Left lung (tissue), 14 donors: ENCODE results near the gene OTOG. TPM values are rescaled to one million over a fixed set of nuclear protein-coding genes. Genes with fewer than 3 reads are reported as not detected.
A peak's percentile ranks its signal among the peaks of the same experiment; 100 is the strongest.

Experiments used
- ATAC-seq: fragments of 200-7000 bp; cut with Tn5 transposase; one replicate; pipeline ENCODE4 v1.9.1; 2020; ENCODE audit warnings: moderate library complexity
- DNase-seq, 4 donors: peaks; one replicate each; pipeline ENCODE4 v3.0.0-alpha.2; 2013 to 2020
- H3K27ac ChIP-seq, 2 donors: fragments of 200-600 bp; sonication (generic) in 1 of 2; one replicate each; pipeline versions ENCODE4 v1.5.0 to v1.8.0; 2020 to 2021
- H3K27me3 ChIP-seq, 2 donors: fragments of 200-600 bp; sonication (generic) in 1 of 2; one replicate each; pipeline versions ENCODE4 v1.5.0 to v1.8.0; 2020 to 2021
- H3K36me3 ChIP-seq, 2 donors: fragments of 200-600 bp; sonication (generic) in 1 of 2; one replicate each; pipeline versions ENCODE4 v1.5.0 to v1.8.0; 2020 to 2021
- H3K4me1 ChIP-seq, 2 donors: fragments of 200-600 bp; one replicate each; pipeline ENCODE4 v1.8.0; 2021
- H3K4me3 ChIP-seq, 2 donors: fragments of 200-600 bp; sonication (generic) in 1 of 2; one replicate each; pipeline versions ENCODE4 v1.5.0 to v1.8.0; 2020 to 2021; ENCODE audit warnings: mild to moderate bottlenecking in 1 of 2
- H3K9me3 ChIP-seq, 2 donors: fragments of 200-600 bp; sonication (generic) in 1 of 2; one replicate each; pipeline versions ENCODE4 v1.5.0 to v1.8.0; 2020 to 2021
- intact Hi-C, 2 donors: fragments of 100-400 bp; cut with DNase I; formaldehyde crosslinking; loops; one replicate each; pipeline versions ENCODE4 v1.11.2 to v1.14.2; 2022
- long read RNA-seq, 12 donors: library from polyadenylated mRNA in 2 of 12; unstranded in 2 of 12; transcript quantifications; one replicate each; pipeline ENCODE4 v2.0.0 and lab custom pipeline, GENCODE V29; 2019 to 2026
- polyA plus RNA-seq, 6 donors: library from polyadenylated mRNA; unstranded; fragments of 120-200 nt; gene quantifications; one replicate each; pipeline ENCODE4 v1.2.1, GENCODE V29; 2013; ENCODE audit not compliant: insufficient read length in 6 of 6
- total RNA-seq, 2 donors: library from RNA; stranded (reverse); fragmentation: NEBNext Ultra II Directional; extraction: Animal tissue kit (Norgen Biotek cat#: 25700); gene quantifications; one replicate each; pipeline ENCODE4 v1.2.1, GENCODE V29; 2021
- TF ChIP-seq, protein P1 (sequence below), 2 donors: fragments of 200-600 bp; sonication (generic) in 1 of 2; IDR thresholded peaks; one replicate each; pipeline versions ENCODE4 v1.5.0 to v1.8.0; 2021; ENCODE audit warnings: antibody characterized with exemption in 2 of 2
- donor health status: DM: no; HTN: yes; CAD: no.
- donor health status: DM: no; HTN: no; CAD: no.

The OTOG gene, protein sequence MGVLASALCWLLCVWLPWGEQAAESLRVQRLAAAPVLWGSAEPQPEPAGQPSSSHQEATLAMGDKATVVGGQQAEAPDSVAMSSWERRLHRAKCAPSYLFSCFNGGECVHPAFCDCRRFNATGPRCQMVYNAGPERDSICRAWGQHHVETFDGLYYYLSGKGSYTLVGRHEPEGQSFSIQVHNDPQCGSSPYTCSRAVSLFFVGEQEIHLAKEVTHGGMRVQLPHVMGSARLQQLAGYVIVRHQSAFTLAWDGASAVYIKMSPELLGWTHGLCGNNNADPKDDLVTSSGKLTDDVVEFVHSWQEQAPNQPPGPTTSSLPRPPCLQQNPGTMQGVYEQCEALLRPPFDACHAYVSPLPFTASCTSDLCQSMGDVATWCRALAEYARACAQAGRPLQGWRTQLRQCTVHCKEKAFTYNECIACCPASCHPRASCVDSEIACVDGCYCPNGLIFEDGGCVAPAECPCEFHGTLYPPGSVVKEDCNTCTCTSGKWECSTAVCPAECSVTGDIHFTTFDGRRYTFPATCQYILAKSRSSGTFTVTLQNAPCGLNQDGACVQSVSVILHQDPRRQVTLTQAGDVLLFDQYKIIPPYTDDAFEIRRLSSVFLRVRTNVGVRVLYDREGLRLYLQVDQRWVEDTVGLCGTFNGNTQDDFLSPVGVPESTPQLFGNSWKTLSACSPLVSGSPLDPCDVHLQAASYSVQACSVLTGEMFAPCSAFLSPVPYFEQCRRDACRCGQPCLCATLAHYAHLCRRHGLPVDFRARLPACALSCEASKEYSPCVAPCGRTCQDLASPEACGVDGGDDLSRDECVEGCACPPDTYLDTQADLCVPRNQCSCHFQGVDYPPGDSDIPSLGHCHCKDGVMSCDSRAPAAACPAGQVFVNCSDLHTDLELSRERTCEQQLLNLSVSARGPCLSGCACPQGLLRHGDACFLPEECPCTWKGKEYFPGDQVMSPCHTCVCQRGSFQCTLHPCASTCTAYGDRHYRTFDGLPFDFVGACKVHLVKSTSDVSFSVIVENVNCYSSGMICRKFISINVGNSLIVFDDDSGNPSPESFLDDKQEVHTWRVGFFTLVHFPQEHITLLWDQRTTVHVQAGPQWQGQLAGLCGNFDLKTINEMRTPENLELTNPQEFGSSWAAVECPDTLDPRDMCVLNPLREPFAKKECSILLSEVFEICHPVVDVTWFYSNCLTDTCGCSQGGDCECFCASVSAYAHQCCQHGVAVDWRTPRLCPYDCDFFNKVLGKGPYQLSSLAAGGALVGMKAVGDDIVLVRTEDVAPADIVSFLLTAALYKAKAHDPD (N-terminal part only)
- total RNA-seq (not detected), polyA plus RNA-seq (under 1 TPM; 0.04 to 0.24 (median 0.11) TPM)
- long read RNA-seq, donor 1, result 0 reads
- long read RNA-seq, donor 2, result 0 reads
- long read RNA-seq, donor 3, result 0 reads
- long read RNA-seq, donor 4, result 0 reads
- long read RNA-seq, donor 5, result 0 reads
- long read RNA-seq, donor 6, result 0 reads
- long read RNA-seq, donor 7, result 0 reads
- long read RNA-seq, donor 8, result 0 reads
- long read RNA-seq, donor 9, result 0 reads
- long read RNA-seq, donor 10, result 0 reads
- long read RNA-seq, donor 11, result 0 reads
- long read RNA-seq, donor 12, result 0 reads

DNA sequence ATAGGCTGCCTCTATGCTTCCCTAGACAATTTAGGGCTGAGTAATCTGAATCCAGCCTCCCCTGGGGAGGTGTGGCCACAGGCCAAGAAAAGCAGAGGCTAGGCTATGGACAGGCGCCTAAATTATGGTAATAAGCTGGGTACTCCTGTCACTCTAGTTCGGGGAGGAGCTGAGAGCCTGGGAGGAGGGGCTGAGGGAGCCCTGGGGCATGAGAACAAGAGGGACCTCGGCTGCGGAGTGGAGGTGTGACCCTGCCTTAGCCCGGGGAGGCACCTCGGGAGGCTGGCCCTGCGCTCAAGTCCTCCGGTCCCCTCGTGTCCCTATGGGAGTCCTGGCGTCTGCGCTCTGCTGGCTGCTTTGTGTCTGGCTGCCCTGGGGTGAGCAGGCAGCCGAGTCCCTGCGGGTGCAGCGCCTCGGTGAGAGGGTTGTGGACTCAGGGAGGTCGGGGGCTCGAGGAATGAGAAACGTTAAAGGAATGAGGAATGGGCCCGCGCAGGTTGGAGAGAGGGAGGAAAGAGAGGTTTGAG, at the start of gene OTOG:
TSS of gene OTOG (plus strand) at position 209 of the 527 bp plus-strand sequence. CDS start at position 323, 114 bp downstream.
- Histone ChIP-seq H3K9me3 (no peaks in the 10 kb centered on the region), H3K4me3 (no peak within 1 kb of the TSS), H3K4me1 (no peaks in the 10 kb centered on the region), H3K27me3 (peaks cover 4 to 65% of the 10 kb centered on the region in 2 donors), H3K27ac (no peak within 1 kb of the TSS), H3K36me3 (no peaks in the 10 kb centered on the region)
- intact Hi-C loops, result no loop called here
- no peak for ATAC-seq
- DNase-seq, result no peak
- TF ChIP-seq, protein P1, sequence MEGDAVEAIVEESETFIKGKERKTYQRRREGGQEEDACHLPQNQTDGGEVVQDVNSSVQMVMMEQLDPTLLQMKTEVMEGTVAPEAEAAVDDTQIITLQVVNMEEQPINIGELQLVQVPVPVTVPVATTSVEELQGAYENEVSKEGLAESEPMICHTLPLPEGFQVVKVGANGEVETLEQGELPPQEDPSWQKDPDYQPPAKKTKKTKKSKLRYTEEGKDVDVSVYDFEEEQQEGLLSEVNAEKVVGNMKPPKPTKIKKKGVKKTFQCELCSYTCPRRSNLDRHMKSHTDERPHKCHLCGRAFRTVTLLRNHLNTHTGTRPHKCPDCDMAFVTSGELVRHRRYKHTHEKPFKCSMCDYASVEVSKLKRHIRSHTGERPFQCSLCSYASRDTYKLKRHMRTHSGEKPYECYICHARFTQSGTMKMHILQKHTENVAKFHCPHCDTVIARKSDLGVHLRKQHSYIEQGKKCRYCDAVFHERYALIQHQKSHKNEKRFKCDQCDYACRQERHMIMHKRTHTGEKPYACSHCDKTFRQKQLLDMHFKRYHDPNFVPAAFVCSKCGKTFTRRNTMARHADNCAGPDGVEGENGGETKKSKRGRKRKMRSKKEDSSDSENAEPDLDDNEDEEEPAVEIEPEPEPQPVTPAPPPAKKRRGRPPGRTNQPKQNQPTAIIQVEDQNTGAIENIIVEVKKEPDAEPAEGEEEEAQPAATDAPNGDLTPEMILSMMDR (IDR thresholded peaks at IDR 0.05), result no peak

DNA sequence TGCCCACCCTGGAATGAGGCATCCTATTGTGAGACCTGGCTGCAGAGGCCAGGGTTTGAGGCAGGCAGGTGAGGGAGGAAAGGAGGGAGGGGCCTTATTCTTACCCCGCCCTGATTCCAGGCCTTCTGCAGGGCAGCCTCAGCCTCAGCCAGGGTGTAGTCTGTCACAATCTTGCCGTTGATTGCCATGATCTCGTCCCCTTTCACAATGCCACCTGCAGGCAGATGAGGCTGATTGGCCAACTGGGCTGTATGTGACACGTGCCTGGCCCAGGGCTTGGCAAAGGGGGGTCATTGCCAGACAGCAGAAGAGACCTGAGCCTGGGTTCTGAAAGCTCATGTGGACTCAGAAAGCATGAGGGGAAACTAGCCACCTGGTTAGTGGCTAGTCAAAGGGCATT, 49.0 kb upstream of the OTOG start:
- intact Hi-C loops, result no loop called here
- DNase-seq (no peak), ATAC-seq (peak; percentile 62)
- Histone ChIP-seq H3K27me3 (no peaks in the 10 kb centered on the region), H3K4me1 (no peaks in the 10 kb centered on the region), H3K36me3 (no peaks in the 10 kb centered on the region), H3K9me3 (no peaks in the 10 kb centered on the region), H3K4me3 (no peak overlapping the region), H3K27ac (no peak overlapping the region)
- TF ChIP-seq, protein P1 (IDR thresholded peaks at IDR 0.05), result no peak

DNA sequence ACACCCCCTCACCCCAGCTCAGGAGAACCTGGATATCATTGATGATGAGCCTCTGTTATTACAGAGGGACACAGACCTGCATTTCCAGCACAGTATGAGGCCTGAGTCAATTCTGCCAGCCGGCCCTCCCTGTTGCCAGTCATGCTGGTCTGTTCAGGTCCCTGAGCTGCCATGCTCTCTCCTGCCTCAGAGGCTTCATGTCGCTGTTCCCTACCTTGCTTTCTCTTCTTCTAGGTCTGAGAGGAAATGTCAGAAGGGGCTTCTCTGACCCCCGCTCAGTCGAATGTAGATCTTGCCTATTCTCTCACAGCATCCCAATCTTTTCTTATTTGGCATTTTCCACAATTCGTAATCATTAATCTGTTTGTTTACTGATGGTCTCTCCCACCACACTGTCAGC, 48.6 kb upstream of the OTOG start:
- no peak for DNase-seq
- intact Hi-C loops, result no loop called here
- no peaks in the 10 kb centered on the region for H3K4me1 ChIP-seq
- no peaks in the 10 kb centered on the region for H3K27me3 ChIP-seq
- no peak for ATAC-seq
- H3K4me3 ChIP-seq, result no peak overlapping the region
- no peaks in the 10 kb centered on the region for H3K36me3 ChIP-seq
- TF ChIP-seq, protein P1 (IDR thresholded peaks at IDR 0.05), result no peak
- no peak overlapping the region for H3K27ac ChIP-seq
- H3K9me3 ChIP-seq, result no peaks in the 10 kb centered on the region

DNA sequence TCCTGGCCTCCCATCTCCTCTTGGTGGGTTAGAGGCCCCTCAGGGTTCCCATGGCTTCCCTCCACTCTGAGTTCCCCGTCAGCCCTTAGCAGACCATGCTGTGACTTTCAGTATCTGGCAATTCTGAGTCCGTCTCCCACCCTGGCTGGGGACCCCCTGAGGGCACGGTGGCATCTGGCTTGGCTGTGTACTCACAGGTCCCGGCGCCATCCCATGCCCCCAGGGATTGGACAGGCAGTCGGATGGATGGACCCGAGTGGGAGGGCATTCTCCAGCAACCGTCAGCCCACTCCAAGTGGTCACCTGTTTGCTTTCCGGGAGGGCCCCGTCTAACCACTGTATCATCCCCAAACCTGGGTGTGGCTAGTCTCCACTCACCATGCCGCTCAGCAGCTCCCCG, 46.4 kb upstream of the OTOG start:
- DNase-seq (no peak), ATAC-seq (no peak)
- Histone ChIP-seq H3K4me3 (no peak overlapping the region), H3K36me3 (no peaks in the 10 kb centered on the region), H3K4me1 (no peaks in the 10 kb centered on the region), H3K27me3 (no peaks in the 10 kb centered on the region), H3K27ac (no peak overlapping the region), H3K9me3 (no peaks in the 10 kb centered on the region)
- intact Hi-C loops, result loop anchor here in 1 of 2 donors (10.0 kb wide), 1 partner anchor 116 kb away; the partner anchor contains the start of gene KCNJ11
- TF ChIP-seq, protein P1 (IDR thresholded peaks at IDR 0.05), result no peak
